HL-60 (cell line): Measurements from ENCODE around the gene CYP2J2.

Source experiments
- DNase-seq, 2 experiments: peaks; one replicate each; pipeline ENCODE4 v3.0.0-alpha.2; 2010 to 2020; ENCODE audit warnings: low read depth in 1 of 2, low spot score in 1 of 2
- H3K27ac ChIP-seq: fragments of 250-450 bp; sonication (Bioruptor Pico); replicated peaks from 2 replicates; pipeline ENCODE4 v1.5.1; 2020; ENCODE audit warnings: mild to moderate bottlenecking, moderate library complexity
- H3K27me3 ChIP-seq: fragments of 250-450 bp; sonication (Bioruptor Pico); 2 replicates; pipeline ENCODE4 v1.5.1; 2021; ENCODE audit warnings: mild to moderate bottlenecking, moderate library complexity; ENCODE audit not compliant: insufficient read depth, poor library complexity, severe bottlenecking
- H3K4me3 ChIP-seq: replicated peaks from 2 replicates; pipeline ENCODE4 v1.5.1; 2011; ENCODE audit warnings: mild to moderate bottlenecking, control low read depth, low read length; ENCODE audit not compliant: insufficient read depth
- CTCF ChIP-seq: IDR thresholded peaks from one replicate; pipeline ENCODE4 v1.5.1; 2011; ENCODE audit warnings: low read length, control low read depth, inconsistent platforms; ENCODE audit not compliant: insufficient read depth
- GABPA ChIP-seq: IDR thresholded peaks from 2 replicates; pipeline ENCODE4 v1.6.1; 2012; ENCODE audit warnings: low read depth
- POLR2AphosphoS5 ChIP-seq: IDR thresholded peaks from 2 replicates; pipeline ENCODE4 v1.6.1; 2012; ENCODE audit warnings: low read depth
- REST ChIP-seq: IDR thresholded peaks from 2 replicates; pipeline ENCODE4 v1.6.1; 2012; ENCODE audit warnings: low read depth; ENCODE audit not compliant: insufficient replicate concordance
- SPI1 ChIP-seq: IDR thresholded peaks from 2 replicates; pipeline ENCODE4 v1.6.1; 2012; ENCODE audit warnings: low read depth, mild to moderate bottlenecking, borderline replicate concordance

The CYP2J2 gene

GRCh38 chr1:59903141-59903754 lies 23.3 kb downstream of the CYP2J2 start:
- no peak overlapping the region for H3K27ac ChIP-seq
- no peaks in the 10 kb centered on the region for H3K27me3 ChIP-seq
- no peak for TF ChIP-seq REST
- peak; percentile 41 for TF ChIP-seq CTCF
- no peak overlapping the region for H3K4me3 ChIP-seq
- peak in 1 of 2 experiments; percentile 2 for DNase-seq

- no peak overlapping the region for H3K4me3 ChIP-seq
- DNase-seq: no peak
- TF ChIP-seq GABPA (no peak), SPI1 (no peak), POLR2AphosphoS5 (no peak), REST (no peak), CTCF (no peak)
- no peaks in the 10 kb centered on the region for H3K27me3 ChIP-seq
- H3K27ac ChIP-seq: no peak overlapping the region
These were observed 24.7 kb downstream of the CYP2J2 start for GRCh38 chr1:59901770-59902388.

GRCh38 chr1:59900640-59901039 lies 25.9 kb downstream of the CYP2J2 start:
- H3K4me3 ChIP-seq: no peak overlapping the region
- no peak for DNase-seq

More at GRCh38 chr1:59900640-59901039, 25.9 kb downstream of the CYP2J2 start:
- Histone ChIP-seq H3K27me3 (no peaks in the 10 kb centered on the region), H3K27ac (no peak overlapping the region)
- TF ChIP-seq REST: no peak
- TF ChIP-seq GABPA: no peak
- TF ChIP-seq CTCF: no peak
- TF ChIP-seq SPI1: no peak
- TF ChIP-seq POLR2AphosphoS5: no peak
